IPS-18c (cell line): ENCODE results near the gene LRRC7.
"Not testable (repeated sequence)": the region's sequence is repeated elsewhere in the genome, so short reads cannot be mapped to it uniquely, and the experiment has no call there.

Source experiments
- H3K4me3 ChIP-seq: 2 replicates; pipeline ENCODE4 v1.7.0; 2013; ENCODE audit warnings: low read depth, mild to moderate bottlenecking, low read length, moderate library complexity; ENCODE audit not compliant: insufficient read depth
- H3K9me3 ChIP-seq: one replicate; pipeline ENCODE4 v1.6.1; 2013; ENCODE audit warnings: mild to moderate bottlenecking, low read length, moderate library complexity; ENCODE audit not compliant: control insufficient read depth, insufficient read depth

LRRC7 gene

DNA sequence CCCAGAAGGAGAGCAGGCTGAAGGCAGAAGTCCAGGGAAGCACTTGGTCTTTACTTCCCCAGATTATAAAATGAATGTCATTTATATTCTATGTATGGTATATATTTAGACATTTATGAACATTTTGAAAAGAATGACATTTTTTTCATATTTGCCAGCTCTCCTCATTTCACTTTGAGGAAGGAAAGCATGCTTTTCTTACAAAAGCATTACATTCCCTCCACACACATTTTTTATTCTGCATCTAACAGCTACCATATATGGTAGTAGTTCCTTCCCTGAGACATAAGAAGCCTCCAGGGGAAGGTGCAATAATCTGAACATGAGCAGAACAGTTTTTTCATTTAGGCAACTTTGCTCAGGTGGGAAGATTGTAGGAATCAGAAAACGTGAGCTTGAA is 94.0 kb downstream of the LRRC7 start:
- Histone ChIP-seq H3K4me3 (no peak overlapping the region), H3K9me3 (no peaks in the 10 kb centered on the region)

DNA sequence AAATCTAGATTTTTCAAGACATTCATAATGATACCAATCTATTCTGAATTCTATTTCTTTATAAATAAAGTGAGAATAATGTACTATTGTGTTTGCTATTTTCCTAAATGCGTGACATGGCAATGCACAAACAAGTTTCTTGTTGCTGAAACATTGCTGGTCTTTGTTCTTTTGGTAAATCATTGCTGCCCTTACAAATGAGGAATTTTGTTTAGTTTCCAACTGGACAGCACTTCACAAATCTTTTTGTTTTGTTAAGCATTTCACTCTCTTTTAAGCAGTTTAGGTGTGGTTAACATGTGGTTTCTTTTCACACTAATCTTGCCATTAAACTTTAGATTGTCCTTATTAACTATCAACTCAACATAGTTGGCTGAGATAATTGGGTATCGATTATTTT is 94.6 kb downstream of the LRRC7 start:
- H3K9me3 ChIP-seq, result no peaks in the 10 kb centered on the region
- no peak overlapping the region for H3K4me3 ChIP-seq

DNA sequence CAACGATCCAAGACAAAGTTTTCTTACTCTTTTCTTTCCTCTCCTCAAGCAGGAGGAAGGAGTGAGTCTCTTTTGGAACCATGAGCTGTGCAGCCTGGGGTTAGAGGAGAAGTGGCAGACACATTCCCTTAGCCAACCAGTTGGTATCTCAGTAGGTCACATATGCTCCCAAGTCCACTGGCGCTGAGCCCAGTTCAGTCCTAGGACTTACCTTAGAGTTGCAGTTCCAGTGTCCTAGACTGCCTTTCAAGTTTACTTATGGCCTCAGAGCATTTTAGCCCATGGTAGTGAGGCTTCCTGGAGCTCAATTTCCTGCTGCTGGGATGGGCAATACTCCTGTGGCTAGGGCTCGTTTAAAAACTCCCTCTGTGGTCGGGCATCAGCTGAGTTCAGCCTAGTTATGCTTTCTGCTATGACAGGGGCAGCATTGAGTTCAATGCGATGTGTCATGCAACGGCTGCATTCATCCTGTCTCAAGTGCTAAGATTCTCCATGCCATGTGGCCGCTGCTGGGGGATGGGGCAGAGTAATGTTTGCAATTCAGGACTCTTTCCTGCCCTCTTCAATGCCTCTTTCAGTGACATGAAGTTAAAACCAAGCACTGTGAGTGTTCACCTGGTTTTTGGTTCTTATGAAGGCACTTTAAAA is 103.8 kb downstream of the LRRC7 start:
- Histone ChIP-seq H3K9me3 (no peaks in the 10 kb centered on the region), H3K4me3 (no peak overlapping the region)

DNA sequence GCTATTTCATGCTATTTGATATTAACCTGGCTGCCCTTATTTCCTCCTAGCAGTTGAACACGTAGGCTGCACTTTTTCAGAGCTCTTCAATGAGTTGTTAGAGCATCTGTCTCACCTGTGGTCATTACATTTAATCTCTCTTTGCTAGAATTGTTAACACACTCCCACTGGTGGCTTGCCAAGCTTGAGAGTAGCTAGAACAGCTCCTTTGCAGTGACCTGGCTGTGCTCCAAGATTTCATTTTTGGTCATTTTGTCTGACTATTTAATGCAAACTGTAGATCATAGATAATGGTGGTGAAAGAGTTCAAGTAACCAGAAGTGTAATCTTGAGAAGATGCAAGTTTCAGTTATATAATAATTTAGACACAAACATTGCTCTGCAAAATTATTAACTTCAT is 105.6 kb downstream of the LRRC7 start:
- Histone ChIP-seq H3K4me3 (no peak overlapping the region), H3K9me3 (no peaks in the 10 kb centered on the region)

DNA sequence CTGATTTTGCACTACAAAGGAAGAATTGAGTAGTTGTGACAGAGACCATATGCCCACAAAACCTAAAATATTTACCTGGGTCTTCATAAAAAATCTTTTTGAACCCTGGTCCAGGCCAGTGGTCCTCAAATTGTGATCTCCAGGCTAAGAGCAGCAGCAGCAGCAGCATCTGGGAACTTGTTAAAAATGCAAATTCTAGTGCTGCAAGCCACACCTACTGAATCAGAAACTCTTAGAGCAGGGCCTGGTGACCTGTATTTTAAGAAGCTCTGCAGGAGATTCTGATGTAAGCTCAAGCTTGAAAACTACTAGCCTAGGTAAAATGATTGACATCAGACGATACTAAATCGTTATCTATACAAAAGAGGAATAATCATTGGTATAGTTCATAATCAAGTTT is 112.2 kb downstream of the LRRC7 start:
- no peaks in the 10 kb centered on the region for H3K9me3 ChIP-seq

DNA sequence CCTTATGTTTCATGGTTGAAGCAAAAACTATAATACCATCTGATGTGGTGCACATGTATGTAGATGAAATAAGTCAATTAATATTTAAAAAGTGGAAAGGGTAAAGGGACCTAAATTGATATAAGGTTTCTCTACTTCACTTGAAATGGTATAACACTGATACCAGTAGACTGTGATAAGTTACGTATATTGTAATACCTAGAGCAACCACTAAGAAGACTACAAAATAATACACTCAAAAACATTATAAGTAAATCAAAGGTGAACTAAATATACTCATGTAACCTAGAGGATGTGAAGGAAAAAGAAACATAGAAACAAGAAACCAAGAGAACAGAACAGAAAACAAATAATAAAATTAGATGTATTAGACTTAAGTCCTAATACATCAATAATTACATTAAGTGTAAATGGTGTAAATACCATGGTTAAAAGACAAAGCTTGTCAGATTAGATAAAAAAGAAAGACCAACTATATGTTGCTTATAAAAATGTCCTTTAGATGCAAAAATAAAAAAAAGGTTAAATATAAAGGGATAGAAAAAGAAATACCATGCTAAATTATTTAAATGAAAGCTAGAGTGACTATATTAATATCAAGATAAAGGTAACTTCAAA is 118.8 kb downstream of the LRRC7 start:
- H3K9me3 ChIP-seq, result no peaks in the 10 kb centered on the region
- no peak overlapping the region for H3K4me3 ChIP-seq

More for the DNA sequence above, 112.2 kb downstream of the LRRC7 start:
- H3K4me3 ChIP-seq, result no peak overlapping the region

DNA sequence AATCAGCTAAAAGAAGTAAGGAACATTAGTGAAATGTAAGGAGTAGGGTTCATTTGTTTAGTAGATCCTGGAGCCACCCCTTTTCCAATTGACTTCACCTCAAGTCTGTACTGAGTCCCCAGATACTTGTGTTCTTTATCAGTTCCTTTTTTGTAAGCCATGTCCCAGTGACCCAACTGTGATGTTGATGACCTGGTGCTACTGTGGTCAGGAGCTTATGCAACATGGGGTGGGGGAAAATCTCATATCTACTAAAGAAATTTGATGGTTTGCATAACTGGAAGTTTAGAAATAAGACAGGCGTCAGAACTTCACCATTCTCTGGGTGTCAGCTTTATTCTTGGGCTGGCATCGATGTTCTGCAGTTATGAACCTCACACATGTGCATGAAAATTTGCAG is 120.5 kb downstream of the LRRC7 start:
- Histone ChIP-seq H3K4me3 (no peak overlapping the region), H3K9me3 (no peaks in the 10 kb centered on the region)

DNA sequence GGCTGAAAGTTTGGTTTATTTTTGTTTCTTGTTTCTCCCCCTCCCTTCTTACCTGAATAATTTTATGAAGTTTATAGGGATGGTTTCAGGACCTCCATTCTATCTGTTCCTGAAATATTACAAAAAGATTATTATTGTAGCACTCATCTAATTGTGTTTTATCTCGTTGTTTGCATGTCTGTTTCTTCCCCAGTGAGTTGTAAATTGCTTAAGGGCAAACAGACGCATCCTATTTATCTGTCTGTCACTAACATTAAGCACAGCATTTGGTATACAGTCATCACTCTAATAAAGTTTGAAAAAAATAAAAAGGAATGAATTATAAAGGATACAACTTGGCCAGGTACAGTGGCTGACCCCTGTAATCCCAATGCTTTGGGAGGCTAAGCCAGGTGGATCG is 123.5 kb downstream of the LRRC7 start:
- H3K4me3 ChIP-seq, result no peak overlapping the region
- no peaks in the 10 kb centered on the region for H3K9me3 ChIP-seq

DNA sequence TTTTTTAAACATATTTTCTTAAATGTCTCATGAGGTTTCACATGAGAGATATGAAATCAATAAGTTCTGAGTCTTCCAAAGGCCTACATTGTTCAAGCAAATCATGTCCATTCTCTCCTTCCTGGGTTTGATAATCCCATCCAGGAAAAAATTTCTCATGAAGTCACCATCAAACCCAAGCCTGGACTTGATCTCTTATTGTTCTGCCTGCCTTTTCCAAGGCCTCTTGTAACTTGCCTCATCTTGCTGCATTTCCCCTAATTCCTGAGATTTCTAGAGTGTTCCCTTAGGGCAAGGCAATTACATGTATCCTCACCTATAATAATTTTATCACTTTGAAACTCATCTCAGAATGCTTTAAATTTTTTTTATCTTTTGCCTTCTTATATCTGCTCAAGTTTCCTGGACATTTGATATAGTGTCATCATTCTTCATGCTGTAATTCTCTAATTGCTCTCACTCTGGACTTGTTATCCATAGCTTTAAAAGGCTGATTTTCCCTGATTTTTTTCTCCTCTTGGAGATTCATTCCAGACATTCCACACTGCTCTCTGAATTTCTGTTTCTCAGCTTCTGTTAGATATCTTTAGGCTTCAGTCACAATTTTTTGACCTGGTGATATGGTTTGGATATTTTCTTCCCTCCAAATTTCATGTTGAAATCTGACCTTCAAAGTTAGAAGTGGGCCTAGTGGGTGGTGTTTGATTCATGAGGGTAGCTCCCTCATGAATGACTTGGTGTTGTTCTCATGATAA is 126.4 kb downstream of the LRRC7 start:
- Histone ChIP-seq H3K9me3 (no peaks in the 10 kb centered on the region), H3K4me3 (no peak overlapping the region)

DNA sequence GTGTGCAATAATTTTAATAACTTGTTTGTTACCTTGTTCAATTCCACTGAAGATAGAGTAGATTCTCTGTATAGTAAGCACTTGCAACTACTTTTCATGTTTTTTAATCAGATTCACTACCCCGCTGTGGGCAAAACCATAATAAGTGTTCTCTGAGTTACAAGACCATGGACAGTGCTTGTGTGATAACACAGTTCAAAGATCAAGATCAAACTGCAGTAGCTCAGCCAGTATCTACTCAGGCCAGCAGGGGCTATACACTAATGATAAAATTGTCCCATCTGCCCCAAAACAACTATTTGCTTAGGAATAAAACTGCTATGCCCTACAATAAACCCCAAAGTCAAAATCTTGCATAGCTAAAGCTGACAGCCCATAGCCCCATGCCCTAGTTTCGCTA is 129.6 kb downstream of the LRRC7 start:
- Histone ChIP-seq H3K9me3 (no peaks in the 10 kb centered on the region), H3K4me3 (no peak overlapping the region)

DNA sequence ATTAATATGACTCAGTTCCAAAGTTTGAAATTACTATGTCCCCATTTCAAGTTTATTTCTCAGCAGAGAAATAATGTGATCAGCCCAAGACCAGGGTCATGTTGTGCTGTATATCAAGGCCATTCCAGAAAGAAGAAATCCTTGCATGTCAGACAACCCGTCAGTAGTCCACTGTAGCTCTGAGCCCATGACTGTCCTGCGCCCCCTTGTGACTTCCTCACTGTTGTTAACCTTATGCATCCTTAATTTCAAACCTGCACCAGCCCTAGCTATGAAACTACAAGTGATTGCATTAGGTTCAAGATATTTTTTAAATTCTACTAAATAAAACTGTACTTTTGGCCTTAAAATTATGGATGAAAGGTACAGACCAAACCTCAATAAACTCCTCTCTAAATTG is 133.0 kb downstream of the LRRC7 start:
- no peak overlapping the region for H3K4me3 ChIP-seq
- H3K9me3 ChIP-seq, result no peaks in the 10 kb centered on the region

DNA sequence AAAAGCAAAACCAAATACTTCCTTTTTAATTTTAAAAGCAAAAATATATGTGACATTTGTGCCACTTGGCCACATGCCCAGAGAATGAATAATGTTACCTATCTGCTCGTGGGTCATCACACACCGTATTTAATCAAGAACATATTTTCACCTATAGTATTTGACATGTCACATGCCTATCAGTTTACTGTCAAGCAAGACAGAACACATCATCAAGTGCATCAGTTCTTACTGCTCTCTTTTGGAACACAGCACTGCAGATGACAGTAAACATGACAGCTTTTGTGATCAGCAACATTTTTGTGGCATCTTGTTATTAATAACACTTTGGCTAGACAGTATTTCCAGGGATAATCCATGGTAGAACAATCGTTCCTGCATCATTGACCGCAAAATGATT is 134.4 kb downstream of the LRRC7 start:
- Histone ChIP-seq H3K9me3 (no peaks in the 10 kb centered on the region), H3K4me3 (no peak overlapping the region)

DNA sequence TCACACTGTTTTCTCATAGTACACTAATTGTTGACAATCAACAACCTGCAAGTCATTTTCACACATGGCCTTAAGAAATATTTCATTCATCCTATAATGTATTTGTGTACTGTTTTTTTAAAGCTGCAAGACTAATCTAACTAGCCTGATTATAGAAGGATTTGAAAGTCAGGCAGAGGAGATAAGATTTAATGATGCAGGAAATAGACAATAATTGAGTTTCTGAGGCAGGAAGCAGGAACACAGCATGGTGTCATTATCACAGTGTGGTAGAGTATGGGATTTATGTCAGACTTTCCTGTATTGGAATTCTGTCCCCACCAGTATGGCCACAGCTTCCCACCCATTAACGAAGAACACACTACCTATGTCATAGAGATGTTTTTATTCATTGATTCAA is 138.8 kb downstream of the LRRC7 start:
- no peak overlapping the region for H3K4me3 ChIP-seq
- H3K9me3 ChIP-seq, result no peaks in the 10 kb centered on the region

DNA sequence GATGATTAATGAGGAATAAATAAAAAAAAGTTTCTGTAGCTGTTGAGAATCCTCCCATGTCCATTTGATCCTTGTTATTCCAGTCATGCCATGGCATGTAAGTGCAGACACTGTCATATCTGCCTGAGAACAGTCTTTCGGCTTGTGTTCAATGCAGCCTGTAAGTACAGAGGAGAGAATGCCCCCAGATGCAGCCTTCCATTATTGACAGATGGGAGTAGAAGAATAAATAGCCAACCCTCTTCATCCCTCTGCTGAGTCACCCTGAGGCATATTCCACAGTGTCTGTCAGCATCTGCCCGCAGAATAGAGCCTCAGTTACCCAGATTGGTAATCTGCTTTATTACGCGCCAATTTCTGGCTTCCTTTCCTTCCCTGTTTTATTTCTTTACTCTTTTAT is 139.4 kb downstream of the LRRC7 start:
- H3K4me3 ChIP-seq, result no peak overlapping the region
- no peaks in the 10 kb centered on the region for H3K9me3 ChIP-seq

DNA sequence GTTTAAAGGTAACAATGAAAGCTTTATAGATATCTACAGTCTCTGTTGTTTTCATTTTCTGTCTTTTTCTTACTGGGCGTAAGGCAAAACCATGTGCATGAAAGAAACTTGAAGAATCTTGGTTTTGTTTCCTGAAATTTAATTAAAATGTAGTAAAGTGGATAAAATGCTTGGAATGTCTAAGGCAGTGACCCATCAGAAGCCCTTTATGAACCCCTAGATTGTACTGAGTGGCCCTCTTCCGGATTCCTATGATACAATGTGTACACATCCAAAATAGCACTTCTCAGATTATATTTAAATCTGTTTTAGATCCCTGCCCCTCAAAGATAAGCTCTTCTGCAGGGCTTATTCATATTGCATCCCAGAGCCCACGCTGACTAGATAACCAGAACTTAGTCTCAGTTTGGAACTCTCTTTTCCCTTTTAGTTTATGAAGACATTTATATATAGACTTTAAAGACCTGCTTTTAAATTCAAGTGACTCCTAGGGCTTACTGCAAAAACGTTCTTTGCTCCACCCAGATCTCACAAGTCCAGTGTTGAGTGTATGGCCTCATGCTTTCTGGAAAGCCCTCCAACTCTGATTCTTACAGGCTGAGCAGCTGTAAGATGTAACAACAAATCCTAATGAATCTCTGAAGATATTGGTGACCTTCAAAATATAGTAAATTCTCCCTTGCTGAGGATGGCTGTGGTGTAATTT is 142.9 kb downstream of the LRRC7 start:
- Histone ChIP-seq H3K4me3 (no peak overlapping the region), H3K9me3 (no peaks in the 10 kb centered on the region)

DNA sequence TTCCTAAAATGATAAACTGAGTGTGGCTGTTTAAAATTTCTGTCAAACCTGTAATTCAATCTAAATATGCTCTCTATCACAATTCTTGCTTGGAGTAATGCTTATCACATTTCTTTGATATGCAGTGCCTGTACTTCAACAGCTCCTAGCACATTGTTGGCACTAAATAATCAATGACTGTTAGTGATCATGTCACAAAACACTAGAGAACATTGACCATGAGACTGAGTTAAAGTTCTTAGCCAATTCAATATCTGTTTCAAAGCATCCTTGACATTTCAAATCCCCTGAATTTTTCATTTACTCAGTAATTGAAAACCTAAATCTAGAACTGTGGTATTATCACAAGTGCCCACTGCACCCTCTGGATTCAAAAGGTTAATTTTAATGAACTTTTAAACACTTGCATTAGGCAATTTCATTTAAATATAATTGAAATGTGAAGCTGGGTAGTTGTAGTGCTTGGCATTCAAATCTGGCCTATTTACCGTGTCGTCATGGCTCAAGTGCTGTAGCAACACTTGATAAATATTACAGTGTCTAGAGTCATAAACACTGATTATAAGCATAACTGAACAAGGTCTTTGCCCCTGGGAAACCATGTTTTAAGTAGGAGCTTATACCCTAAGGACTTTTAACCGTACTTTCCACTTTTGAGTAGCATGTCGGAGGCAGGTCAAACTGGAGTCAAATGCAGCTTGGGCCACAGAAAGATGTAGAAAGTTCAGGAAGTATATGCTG is 143.6 kb downstream of the LRRC7 start:
- Histone ChIP-seq H3K9me3 (no peaks in the 10 kb centered on the region), H3K4me3 (no peak overlapping the region)

DNA sequence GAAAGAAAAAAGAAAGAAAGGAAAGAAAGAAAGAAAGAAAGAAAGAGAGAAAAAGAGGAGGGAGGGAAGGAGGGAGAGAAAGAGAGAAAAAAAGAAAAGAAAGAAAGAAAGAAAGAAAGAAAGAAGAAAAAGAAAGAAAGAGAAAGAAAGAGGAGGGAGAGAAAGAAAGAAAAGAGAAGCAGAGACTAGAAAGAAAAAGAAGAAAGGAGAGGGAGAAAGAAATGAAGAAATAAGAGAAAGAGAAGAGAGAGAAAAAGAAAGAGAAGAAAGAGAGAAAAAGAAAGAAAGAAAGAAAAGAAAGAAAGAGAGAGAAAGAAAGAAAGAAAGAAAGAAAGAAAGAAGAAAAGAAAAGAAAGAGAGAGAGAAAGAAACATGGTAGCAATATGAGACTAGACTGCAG is 150.1 kb downstream of the LRRC7 start:
- H3K9me3 ChIP-seq, result not testable (repeated sequence)

More for the DNA sequence above, 150.1 kb downstream of the LRRC7 start:
- not testable (repeated sequence) for H3K4me3 ChIP-seq
